Fibroblast of pulmonary artery (primary cell): ENCODE results near the gene SLC25A4.
"Not testable (repeated sequence)": the region's sequence is repeated elsewhere in the genome, so short reads cannot be mapped to it uniquely, and the experiment has no call there.

Experiments
- DNase-seq: peaks from one replicate; pipeline ENCODE4 v3.0.0-alpha.2; 2010; ENCODE audit warnings: low read depth
- H3K4me3 ChIP-seq: replicated peaks from 2 replicates; pipeline ENCODE4 v1.5.1; 2011; ENCODE audit warnings: low read depth, mild to moderate bottlenecking, control low read depth, low read length, moderate library complexity
- TF ChIP-seq, protein P1 (sequence below): IDR thresholded peaks from 2 replicates; pipeline ENCODE4 v1.5.1; 2011; ENCODE audit warnings: mild to moderate bottlenecking, control low read depth, low read length, inconsistent platforms; ENCODE audit errors: missing control alignments

The SLC25A4 gene

DNA sequence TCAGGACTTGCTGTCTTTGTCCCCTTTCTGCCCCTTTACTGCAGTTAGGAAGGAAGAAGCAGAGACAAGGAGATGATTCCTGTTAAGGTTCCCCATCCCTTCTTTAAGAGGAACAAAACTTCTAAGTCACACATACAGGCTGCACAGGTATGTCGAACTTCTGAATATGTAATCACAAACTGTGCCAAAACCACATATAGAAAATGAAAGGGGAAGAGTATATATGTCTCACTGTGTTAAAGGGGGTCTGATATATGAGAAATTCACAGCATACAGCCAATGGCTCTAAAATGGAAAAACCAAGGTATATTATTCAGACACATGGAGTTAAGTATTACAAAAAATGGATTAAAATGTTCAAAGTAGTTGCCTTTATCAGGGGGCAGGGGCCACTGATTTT, 49.0 kb downstream of the SLC25A4 start:
- H3K4me3 ChIP-seq, result no peak overlapping the region
- TF ChIP-seq, protein P1, sequence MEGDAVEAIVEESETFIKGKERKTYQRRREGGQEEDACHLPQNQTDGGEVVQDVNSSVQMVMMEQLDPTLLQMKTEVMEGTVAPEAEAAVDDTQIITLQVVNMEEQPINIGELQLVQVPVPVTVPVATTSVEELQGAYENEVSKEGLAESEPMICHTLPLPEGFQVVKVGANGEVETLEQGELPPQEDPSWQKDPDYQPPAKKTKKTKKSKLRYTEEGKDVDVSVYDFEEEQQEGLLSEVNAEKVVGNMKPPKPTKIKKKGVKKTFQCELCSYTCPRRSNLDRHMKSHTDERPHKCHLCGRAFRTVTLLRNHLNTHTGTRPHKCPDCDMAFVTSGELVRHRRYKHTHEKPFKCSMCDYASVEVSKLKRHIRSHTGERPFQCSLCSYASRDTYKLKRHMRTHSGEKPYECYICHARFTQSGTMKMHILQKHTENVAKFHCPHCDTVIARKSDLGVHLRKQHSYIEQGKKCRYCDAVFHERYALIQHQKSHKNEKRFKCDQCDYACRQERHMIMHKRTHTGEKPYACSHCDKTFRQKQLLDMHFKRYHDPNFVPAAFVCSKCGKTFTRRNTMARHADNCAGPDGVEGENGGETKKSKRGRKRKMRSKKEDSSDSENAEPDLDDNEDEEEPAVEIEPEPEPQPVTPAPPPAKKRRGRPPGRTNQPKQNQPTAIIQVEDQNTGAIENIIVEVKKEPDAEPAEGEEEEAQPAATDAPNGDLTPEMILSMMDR, result no peak
- no peak for DNase-seq

DNA sequence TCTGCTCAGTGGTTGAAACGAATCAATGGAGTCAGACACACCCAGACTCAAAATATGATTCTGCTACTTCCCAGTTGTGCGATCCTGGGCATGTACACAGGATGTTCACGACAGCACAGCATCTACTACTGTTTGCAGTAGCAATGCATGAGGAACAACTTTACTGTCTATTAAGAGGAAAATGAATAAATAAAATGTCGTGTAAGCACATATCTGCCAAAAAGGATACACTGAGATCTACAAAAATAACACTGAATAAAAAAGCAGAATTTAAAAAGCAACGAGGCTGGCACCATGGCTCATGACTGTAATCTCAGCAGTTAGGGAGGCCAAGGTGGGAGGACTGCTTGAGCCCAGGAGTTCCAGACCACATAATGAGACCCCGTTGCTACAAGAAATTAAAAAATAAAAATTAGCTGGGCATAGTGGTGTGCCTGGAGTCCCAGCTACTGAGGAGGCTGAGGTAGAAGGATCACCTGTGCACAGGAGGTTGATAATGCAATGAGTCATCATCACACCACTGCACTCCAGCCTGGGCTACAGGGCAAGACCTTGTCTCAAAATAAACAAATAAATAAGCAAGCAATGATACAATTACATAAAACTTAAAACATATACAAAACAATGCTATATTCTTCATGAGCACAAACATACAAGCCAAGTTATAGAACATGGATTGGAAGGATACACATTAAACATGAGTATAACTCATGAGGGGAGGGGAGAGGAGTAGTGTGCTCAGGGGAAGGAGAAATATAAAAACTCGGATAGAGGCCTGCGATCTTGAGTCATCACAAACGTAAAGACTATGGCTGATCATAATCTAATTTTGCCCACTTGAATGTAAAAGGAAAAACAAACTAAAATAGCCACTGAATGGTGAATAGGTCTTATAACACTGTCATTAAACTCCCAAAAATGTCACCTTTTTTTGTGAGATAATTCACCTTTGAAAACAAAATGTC, 52.1 kb downstream of the SLC25A4 start:
- TF ChIP-seq, protein P1, result no peak
- DNase-seq, result no peak
- no peak overlapping the region for H3K4me3 ChIP-seq

DNA sequence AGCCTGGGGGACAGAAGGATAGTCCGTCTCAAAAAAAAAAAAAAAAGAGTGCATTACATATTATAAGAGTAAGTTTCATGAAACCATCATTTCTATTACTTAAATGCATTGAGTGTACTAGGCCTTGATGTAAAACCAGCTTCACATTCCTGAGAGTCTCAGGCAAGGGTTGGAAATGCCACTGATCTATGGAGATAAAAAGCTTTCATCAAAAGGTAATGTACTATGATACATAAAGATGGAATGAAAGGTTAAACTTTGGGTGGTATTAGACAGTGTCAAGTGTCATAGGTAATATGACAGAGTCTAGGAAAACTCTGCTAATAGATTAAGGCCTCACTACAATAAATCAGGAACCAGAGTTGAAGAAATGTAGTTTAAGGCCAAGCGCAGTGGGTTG, 53.4 kb downstream of the SLC25A4 start:
- TF ChIP-seq, protein P1, result no peak
- DNase-seq, result no peak
- no peak overlapping the region for H3K4me3 ChIP-seq

DNA sequence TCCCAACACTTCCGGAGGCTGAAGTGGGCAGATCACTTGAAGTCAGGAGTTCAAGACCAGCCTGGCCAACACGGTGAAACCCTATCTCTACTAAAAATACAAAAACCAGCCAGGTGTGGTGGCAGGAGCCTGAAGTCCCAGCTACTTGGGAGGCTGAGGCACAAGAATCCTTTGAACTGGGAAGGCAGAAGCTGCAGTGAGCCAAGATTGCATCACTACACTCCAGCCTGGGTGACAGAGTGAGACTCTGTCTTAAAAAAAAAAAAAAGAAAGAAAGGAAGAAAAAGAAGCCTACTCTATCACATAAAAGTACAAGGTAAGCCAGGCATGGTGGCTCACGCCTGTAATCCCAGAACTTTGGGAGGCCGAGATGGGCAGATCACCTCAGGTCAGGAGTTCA, 55.1 kb downstream of the SLC25A4 start:
- H3K4me3 ChIP-seq, DNase-seq: not testable (repeated sequence)
